NCI-H748 treated with DMSO at 0.1 percent for 48 hours (cell line): Measurements from ENCODE around the gene MRPS34.

Experiments used
- DNase-seq: peaks from one replicate; lab custom pipeline; 2025; lab: John Stamatoyannopoulos, UW

The MRPS34 gene

GRCh38 chr16:1769402-1770300, 3.3 kb downstream of the MRPS34 start:
- DNase-seq: no peak

DNA sequence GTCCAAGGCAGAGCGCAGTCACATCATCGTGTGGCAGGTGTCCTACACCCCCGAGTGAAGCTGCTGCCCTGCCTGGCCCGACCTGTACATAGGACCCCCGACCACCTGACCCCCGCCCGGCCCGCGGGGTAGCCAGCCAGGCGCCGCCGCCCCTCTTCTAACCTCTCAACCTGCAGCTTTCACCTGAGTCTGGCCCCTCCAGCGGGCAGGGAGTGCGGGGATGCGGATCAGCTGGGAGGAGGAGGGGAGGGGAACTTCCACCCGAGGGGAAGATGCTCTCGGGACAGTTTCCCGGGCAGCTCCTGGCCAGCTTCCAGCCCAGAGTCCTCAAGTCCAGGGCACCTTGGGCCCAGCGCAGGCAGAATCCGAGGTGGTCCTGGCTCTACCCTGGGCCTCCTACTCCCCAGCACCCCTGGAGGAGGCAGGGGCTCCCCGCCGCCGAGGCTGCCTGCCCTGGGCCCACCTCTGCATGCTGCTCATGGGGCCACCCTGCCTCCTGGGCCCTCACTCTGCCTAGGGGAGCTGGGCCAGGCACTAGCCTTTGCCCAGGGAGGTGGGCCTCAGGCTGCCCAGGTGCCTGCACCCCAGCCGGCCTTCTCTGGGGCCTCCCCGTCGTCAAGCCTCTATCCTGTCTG, 4.0 kb downstream of the MRPS34 start:
- DNase-seq: no peak

- DNase-seq: no peak
These were observed 4.7 kb downstream of the MRPS34 start for GRCh38 chr16:1768061-1768766.

GRCh38 chr16:1767116-1767994, 5.6 kb downstream of the MRPS34 start:
- DNase-seq: no peak

DNA sequence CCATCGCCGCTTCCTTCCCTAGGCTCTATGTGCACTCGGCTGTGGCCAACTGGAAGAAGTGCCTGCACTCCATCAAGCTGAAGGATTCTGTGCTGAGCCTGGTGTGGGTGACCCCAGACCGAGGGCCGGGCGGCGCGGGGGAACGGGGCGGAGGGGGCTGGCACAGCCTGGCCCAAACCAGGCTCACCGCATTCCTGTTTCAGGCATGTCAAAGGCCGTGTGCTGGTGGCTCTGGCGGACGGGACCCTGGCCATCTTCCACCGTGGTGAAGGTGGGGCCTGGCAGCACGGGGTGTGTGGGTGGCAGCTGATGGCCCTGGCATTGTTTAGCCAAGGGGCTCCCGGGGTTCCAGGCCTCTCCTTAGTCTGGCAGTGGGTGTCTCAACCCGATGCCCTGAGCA, 6.2 kb downstream of the MRPS34 start:
- no peak for DNase-seq

- DNase-seq: no peak
These were observed 6.7 kb downstream of the MRPS34 start for GRCh38 chr16:1766231-1766630.

GRCh38 chr16:1765826-1766225, 7.1 kb downstream of the MRPS34 start:
- DNase-seq: no peak

GRCh38 chr16:1764971-1765370, 8.0 kb downstream of the MRPS34 start:
- no peak for DNase-seq

DNA sequence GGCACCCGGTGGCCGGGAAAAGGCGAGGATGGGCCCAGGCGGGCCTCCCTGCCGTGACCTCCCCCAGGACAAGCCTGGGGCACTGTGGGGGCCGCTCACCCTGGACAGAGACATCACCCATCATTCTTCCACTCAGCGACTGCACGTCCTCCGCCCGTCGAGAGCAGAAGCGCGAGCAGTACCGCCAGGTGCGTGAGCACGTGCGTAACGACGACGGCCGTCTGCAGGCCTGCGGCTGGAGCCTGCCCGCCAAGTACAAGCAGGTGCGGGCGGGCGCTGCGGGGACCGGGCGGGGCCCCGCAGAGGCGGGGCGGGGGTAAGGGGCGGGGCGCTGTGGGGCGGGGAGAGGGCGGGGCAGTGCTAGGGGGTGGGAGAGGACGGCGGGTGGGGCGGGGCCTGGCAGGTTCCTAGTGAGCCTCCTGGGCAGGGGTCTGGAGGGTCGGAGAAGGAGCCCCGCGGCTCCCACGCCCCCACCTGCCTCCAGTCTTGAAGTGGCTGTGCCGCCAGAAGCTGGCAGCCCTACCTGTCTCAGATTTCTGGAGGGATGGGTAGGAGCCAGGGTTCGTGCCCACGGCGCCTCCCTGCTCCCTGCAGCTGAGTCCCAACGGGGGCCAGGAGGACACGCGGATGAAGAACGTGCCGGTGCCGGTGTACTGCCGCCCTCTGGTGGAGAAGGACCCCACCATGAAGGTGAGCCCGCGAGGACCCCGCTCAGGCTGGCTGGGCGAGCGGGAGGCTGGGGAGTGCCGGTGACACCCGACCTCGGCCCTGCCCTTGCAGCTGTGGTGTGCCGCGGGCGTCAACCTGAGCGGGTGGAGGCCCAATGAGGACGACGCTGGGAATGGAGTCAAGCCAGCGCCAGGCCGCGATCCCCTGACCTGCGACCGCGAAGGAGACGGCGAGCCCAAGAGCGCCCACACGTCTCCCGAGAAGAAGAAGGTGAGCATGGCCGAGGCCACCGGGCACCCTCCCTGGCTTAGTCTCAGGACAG, 9.1 kb downstream of the MRPS34 start:
- DNase-seq: no peak

DNA sequence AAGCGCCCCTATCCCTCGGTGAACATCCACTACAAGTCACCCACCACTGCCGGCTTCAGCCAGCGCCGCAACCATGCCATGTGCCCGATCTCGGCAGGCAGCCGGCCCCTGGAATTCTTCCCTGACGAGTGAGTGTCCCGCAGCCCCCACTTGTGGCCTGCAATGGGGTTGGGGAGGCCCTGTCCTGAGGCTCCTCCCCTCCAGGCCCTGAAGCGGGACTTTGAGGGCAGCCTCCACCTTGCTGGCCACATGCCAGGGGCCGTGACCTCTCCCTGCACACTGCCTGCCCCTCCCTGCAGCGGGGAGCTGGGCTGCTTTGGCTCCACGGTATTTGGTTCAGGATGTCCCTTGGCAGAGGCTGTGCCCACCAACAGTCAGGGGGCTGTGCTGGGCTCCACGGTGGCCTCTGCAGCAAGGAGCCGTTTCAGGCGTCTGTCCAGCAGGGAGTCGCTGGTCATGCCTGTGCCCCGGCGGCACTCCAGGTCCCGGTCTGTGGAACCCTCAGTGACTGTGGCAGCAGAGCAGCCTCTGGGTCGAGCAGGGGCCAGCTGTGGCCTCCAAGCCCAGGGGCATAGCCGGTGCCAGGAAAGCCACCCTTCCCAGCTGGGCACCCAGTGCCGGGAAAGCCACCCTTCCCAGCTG, 9.9 kb downstream of the MRPS34 start:
- no peak for DNase-seq

GRCh38 chr16:1762196-1762878, 10.6 kb downstream of the MRPS34 start:
- no peak for DNase-seq

- DNase-seq: no peak
These were observed 11.2 kb downstream of the MRPS34 start for GRCh38 chr16:1761751-1762150.

DNA sequence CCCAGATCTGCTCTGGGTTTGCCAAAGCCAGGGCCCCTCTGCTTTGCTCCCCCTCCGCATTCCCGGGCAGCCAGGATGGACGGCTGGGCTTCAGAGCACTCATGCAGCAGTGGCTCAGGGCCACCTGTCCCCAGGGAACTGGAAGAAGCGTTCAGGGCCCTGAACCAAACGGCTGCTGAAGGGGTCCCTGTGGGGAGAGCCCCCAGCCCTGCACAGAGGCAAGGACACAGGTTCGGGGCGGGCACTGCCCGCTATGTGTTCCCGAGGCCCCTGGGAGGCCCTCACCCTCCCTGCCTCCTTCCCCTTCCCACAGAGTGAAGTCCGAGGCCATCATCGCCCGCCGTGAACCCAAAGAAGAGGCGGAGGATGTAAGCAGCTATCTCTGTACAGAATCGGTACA, 12.0 kb downstream of the MRPS34 start:
- no peak for DNase-seq

- DNase-seq: no peak
These were observed 13.4 kb downstream of the MRPS34 start for GRCh38 chr16:1759511-1759910.

DNA sequence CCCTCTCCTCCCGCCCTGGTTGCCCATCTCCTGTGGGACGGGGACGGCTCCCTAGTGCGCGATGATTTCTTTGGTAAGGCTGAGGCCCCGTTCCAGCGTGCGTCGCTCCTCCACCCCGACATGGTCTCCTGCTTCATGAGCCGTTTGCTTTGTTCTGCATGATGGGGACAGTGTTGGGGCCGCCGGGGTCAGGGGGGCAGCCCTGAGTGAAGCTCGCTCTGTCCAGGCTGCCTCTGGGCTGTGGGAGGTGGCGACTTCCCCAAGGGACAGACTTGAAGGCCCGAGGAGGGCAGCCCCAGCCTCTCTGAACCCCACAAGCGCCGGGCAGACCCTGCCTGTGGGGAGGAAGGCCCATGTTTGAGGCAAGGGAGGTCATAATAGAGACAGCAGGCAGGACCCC, 14.0 kb downstream of the MRPS34 start:
- DNase-seq: no peak

- DNase-seq: no peak
These were observed 15.0 kb downstream of the MRPS34 start for GRCh38 chr16:1757714-1758461.

DNA sequence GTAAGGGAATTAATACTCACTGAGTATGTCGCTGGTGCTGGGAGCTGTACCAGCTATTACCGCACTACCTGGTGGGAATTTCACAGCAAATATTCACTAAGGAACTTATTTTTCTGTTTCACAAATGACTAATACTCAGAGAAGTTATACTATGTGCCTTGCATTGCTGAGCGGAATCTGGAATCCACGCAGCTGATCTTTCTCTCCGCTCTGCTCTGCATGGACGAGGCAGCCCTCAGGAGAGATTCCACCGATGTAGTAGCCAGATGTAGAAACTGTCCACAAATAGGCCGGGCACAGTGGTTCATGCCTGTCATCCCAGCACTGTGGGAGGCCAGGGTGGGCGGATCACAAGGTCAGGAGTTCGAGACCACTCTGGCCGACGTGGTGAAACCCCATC, 18.7 kb downstream of the MRPS34 start:
- no peak for DNase-seq

DNA sequence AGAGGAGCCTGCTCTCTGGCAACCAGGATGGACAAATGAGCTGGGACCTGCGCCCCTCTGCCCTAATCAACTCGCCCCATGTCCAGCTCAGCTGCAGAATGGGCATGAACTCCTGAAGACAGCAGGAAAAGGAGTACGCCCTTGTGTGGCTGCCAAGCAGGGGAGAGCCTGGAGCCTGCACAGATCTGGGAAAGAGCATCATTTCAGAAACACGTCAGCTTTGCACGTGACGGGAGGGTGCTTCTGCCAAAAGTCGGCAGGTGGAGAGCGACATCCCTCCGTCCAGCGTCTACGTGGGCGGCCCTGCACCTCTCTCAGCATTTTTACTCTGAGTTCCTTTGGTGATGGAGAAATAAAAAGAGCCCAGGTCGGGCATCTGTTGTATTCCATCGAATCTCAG, 20.1 kb downstream of the MRPS34 start:
- no peak for DNase-seq

DNA sequence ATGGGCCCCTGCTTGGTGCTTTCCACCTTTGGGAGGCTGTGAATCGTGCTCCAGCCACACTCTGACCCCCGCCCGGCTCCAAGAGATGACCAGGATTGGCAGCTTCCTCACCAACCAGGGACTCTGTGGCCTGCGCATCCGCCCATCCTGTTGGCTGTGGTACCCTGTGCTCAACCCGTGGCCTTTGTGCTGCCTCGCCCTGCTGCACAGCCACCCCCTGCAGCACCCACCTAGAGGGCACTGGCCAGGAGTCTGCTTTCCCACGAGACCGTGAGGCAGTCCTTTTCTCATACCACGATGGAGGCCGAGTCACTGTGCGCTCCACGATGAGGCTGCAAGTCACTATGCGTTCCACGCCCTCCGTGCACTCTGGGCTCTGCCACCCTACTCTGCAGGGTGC, 21.0 kb downstream of the MRPS34 start:
- no peak for DNase-seq
